Pancreas (tissue), 10 donors: ENCODE data around the gene SPEG. TPM values are rescaled to one million over a fixed set of nuclear protein-coding genes. Genes with fewer than 3 reads are reported as not detected.

Experiments
- ATAC-seq, 4 donors: fragments of 200-7000 bp; cut with Tn5 transposase; one replicate each; pipeline versions ENCODE4 v1.8.0 to v1.9.1; 2020; ENCODE audit warnings: mild to moderate bottlenecking in 4 of 4, moderate library complexity in 4 of 4
- DNase-seq, 6 donors: peaks; one replicate each; pipeline ENCODE4 v3.0.0-alpha.2; 2020
- FAIRE-seq: peaks from 2 replicates; lab custom pipeline; 2012; peaks lifted over from hg19 to GRCh38; lab: Jason Lieb, UNC
- H3K27ac ChIP-seq, 4 donors: fragments of 200-600 bp; sonication (generic); 1 replicate in 3 of 4; 2 replicates in 1 of 4; pipeline versions ENCODE4 v1.5.0 to v1.8.0; 2020
- H3K27me3 ChIP-seq, 4 donors: fragments of 200-600 bp; one replicate each; pipeline ENCODE4 v1.8.0; 2021
- H3K36me3 ChIP-seq, 3 donors: fragments of 200-600 bp; sonication (generic) in 1 of 3; one replicate each; pipeline versions ENCODE4 v1.5.0 to v1.8.0; 2020 to 2021
- H3K4me1 ChIP-seq, 3 donors: fragments of 200-600 bp; one replicate each; pipeline ENCODE4 v1.8.0; 2021
- H3K4me3 ChIP-seq, 4 donors: fragments of 200-600 bp; sonication (generic) in 2 of 4; one replicate each; pipeline versions ENCODE4 v1.5.0 to v1.8.0; 2020 to 2021
- H3K9me3 ChIP-seq, 4 donors: fragments of 200-600 bp; one replicate each; pipeline ENCODE4 v1.8.0; 2021
- CTCF ChIP-seq, 4 donors: fragments of 200-600 bp; sonication (generic) in 3 of 4; IDR thresholded peaks; one replicate each; pipeline versions ENCODE4 v1.5.0 to v1.8.0; 2021; ENCODE audit warnings: antibody characterized with exemption in 4 of 4
- WGBS, 2 donors: extraction: QIAGEN DNeasy Blood & Tissue Kit; methylation state at CpG; one replicate each; pipeline ENCODE4 v1.1.7; 2013; 5-methylcytosine and 5-hydroxymethylcytosine counted together
- intact Hi-C, 3 donors: fragments of 100-400 bp; cut with DNase I; formaldehyde crosslinking; loops; one replicate each; pipeline versions ENCODE4 v1.11.1 to v1.14.2; 2022
- polyA plus RNA-seq, 2 donors: library from polyadenylated mRNA; stranded (reverse); fragments of 200-250 nt; gene quantifications; one replicate each; pipeline ENCODE4 v1.2.3, GENCODE V29; 2013
- total RNA-seq, 6 donors: library from RNA; stranded (reverse); fragmentation: NEBNext Ultra II Directional in 4 of 6; extraction: Animal tissue kit (Norgen Biotek cat#: 25700) in 4 of 6; gene quantifications; one replicate each; pipeline versions ENCODE4 v1.2.1 to v1.2.4, GENCODE V29; 2021 to 2023
- donor health status: healthy with polysubstance abuse.
- donor health status: DM: no; HTN: no; CAD: no; lungs with moderate emphysema.
- donor health status: DM: no; HTN: no; CAD: no.
- donor health status: control.
- donor health status: control.
- donor health status: Bipolar disorder and iron deficiency.
- donor health status: DM: yes; HTN: yes; CAD: no.
- donor health status: DM: no; HTN: no; CAD: no.
- donor health status: DM: no; HTN: no; CAD: no.
- donor health status: DM: yes; HTN: yes; CAD: no.

The SPEG gene
- total and polyA plus RNA-seq, 8 donors, result 2.6 to 33.3 (median 4.2) TPM

DNA sequence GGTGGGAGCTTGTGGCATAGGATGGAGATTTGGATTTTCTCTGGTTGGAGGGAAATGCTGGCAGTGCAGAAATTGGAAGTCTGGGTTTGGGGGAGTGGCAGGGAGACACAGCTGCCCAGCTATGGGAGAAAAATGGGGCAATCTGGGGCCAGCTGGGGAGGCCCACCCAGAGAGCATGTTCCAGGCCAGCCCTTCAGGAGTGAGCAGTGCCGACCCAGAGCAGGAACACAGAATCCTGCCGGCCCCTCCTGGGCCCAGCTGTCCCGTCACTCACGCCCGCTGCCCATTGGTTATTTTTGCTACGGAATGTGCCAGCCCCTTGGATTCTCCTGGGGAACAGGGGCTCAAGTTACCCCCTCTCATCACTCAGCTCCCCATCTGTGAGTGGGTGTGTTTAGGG lies 4.9 kb downstream of the SPEG start:
- Histone ChIP-seq H3K4me3 (no peak overlapping the region), H3K4me1 (no peaks in the 10 kb centered on the region), H3K9me3 (no peaks in the 10 kb centered on the region), H3K27ac (no peak overlapping the region), H3K27me3 (peaks cover 0 to 5% (median 0%) of the 10 kb centered on the region in 4 donors), H3K36me3 (no peaks in the 10 kb centered on the region)
- WGBS, 2 donors, result 77 to 82% methylated on average over 6 of the region's 6 CpGs
- no peak for DNase-seq
- intact Hi-C loops, result no loop called here
- FAIRE-seq, result no peak
- no peak for ATAC-seq
- no peak for TF ChIP-seq CTCF (IDR thresholded peaks at IDR 0.05)

GRCh38 chr2:219440388-219441256 lies 6.0 kb downstream of the SPEG start:
- no peaks in the 10 kb centered on the region for H3K4me1 ChIP-seq
- ATAC-seq (peak in 1 of 4 donors; percentile 22), FAIRE-seq (no peak), DNase-seq (no peak)
- no peak overlapping the region for H3K4me3 ChIP-seq
- intact Hi-C loops, result no loop called here
- WGBS, 2 donors, result 65 to 71% methylated on average over 6 of the region's 6 CpGs
- no peaks in the 10 kb centered on the region for H3K36me3 ChIP-seq
- peaks cover 0 to under 1% (median 0%) of the 10 kb centered on the region in 4 donors for H3K27me3 ChIP-seq
- H3K9me3 ChIP-seq, result no peaks in the 10 kb centered on the region
- H3K27ac ChIP-seq, result no peak overlapping the region
- no peak for TF ChIP-seq CTCF (IDR thresholded peaks at IDR 0.05)

GRCh38 chr2:219441451-219442255 lies 7.0 kb downstream of the SPEG start:
- WGBS, 2 donors, result 2 to 3% methylated on average over 31 to 76 of the region's 78 CpGs
- FAIRE-seq (no peak), DNase-seq (peak; percentile 29 to 80 (median 64)), ATAC-seq (peak; percentile 73 to 93 (median 85))
- TF ChIP-seq CTCF (IDR thresholded peaks at IDR 0.05), result no peak
- Histone ChIP-seq H3K27me3 (no peaks in the 10 kb centered on the region), H3K27ac (no peak overlapping the region), H3K4me1 (no peaks in the 10 kb centered on the region), H3K4me3 (peak overlapping the region; percentile 34 to 62 (median 44)), H3K36me3 (no peaks in the 10 kb centered on the region), H3K9me3 (no peaks in the 10 kb centered on the region)
- intact Hi-C loops, result no loop called here

DNA sequence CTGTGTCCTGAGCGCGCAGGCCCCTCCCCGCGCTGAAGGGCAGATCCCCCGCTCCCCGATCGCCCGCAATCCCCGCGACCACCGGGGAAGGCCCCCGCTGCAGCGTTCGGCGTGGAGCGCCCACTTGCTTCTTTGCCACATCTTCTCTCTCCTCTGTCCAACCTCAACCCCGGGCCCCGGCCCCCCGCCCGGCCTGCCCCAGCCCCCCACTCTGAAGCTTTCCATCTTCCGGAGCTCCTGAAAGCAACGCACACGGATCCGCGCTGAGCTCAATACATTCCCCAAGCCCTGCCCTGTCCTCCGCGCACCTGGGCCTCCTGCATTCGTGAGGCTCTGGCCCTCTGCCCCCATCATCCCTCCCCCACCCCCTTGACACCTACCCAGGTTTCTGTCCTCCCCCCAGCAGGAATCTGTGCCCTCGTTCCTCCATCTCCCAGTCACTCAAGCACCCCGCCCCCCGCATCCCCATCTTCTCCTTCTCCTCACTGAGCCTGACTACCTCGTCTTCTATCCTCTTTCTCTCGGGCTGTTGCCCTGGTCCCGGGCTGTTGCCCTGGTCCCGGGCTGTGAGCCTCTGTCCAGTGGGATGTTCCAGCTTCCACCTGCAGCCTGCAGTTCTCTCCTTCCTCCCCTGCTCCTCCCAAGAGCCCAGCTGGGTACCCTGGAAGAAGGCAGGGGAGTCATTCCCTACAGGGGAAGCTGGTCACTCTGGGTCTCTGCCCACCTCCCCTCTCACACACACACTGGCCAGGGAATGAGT lies 7.8 kb downstream of the SPEG start:
- Histone ChIP-seq H3K4me3 (peak overlapping the region; percentile 34 to 62 (median 44)), H3K9me3 (no peaks in the 10 kb centered on the region), H3K27ac (no peak overlapping the region), H3K27me3 (no peaks in the 10 kb centered on the region), H3K4me1 (no peaks in the 10 kb centered on the region), H3K36me3 (no peaks in the 10 kb centered on the region)
- peak in 2 of 4 donors; percentile 23 to 33 for ATAC-seq
- DNase-seq, result peak in 1 of 6 donors; percentile 42
- FAIRE-seq, result no peak
- 9 to 17% methylated on average over 20 to 35 of the region's 35 CpGs for WGBS, 2 donors
- no peak for TF ChIP-seq CTCF (IDR thresholded peaks at IDR 0.05)
- intact Hi-C loops, result no loop called here
